Mammary epithelial cell (primary cell): ENCODE measurements around the gene KCNA10.

ENCODE experiments used
- CTCF ChIP-seq, 2 donors: IDR thresholded peaks in 1 of 2; conservative IDR thresholded peaks in 1 of 2; 2 replicates each; pipeline ENCODE4 v1.5.1; 2011 to 2012; ENCODE audit warnings: inconsistent platforms in 2 of 2, low read length in 2 of 2, mild to moderate bottlenecking in 2 of 2, control low read depth in 1 of 2, low read depth in 1 of 2; ENCODE audit not compliant: insufficient read depth in 1 of 2; ENCODE audit errors: extremely low read depth in 1 of 2
- EZH2 ChIP-seq: IDR thresholded peaks from 2 replicates; pipeline ENCODE4 v1.6.1; 2012; ENCODE audit warnings: low read length, inconsistent platforms, borderline replicate concordance

- TF ChIP-seq EZH2 (no peak), CTCF (conservative IDR thresholded peaks at IDR 0.05 in 1 of 2, IDR thresholded peaks at IDR 0.05 in 1 of 2; ENCODE audit: extremely low read depth in 1 of 2, insufficient read depth in 1 of 2, low read depth in 1 of 2, low read length in 2 of 2) (peak; percentile 39 to 58)
These were observed 41.5 kb downstream of the KCNA10 start for GRCh38 chr1:110477445-110477957.
